ENCODE measurements around the gene WFIKKN1.

DNA sequence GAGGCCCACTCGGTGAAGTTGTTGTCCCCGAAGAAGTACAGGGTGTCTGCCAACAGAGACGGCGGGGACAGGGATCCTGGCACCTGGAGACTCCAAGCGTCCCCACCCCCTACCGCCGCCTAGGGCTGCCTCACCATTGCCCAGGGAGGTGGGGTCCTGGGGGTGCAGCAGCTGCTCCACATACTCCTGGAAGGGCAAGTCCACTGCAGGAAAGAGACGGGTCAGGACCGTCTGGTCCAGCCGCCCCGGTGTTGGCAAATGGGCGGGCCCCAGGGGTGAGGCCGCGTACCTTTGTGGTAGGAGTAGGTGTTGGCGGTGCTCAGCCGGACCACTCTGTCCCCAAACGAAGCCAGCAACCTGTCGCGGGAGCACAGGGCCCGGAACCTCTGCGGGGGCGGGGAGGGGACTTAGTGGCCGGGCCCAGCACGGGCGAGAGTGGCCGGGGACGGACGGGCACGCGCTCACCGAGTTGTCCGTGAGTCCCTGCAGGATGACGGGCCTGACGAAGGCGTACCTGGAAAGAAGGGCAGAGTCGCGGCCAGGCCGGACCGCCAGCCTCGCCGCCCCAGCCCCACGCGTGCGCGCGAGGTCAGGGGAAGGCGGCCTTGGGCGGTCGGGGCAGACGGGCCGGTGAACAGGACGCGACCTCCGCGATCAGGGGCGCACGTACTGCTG is 52.7 kb downstream of the WFIKKN1 start:
- TF ChIP-seq, protein P1, sequence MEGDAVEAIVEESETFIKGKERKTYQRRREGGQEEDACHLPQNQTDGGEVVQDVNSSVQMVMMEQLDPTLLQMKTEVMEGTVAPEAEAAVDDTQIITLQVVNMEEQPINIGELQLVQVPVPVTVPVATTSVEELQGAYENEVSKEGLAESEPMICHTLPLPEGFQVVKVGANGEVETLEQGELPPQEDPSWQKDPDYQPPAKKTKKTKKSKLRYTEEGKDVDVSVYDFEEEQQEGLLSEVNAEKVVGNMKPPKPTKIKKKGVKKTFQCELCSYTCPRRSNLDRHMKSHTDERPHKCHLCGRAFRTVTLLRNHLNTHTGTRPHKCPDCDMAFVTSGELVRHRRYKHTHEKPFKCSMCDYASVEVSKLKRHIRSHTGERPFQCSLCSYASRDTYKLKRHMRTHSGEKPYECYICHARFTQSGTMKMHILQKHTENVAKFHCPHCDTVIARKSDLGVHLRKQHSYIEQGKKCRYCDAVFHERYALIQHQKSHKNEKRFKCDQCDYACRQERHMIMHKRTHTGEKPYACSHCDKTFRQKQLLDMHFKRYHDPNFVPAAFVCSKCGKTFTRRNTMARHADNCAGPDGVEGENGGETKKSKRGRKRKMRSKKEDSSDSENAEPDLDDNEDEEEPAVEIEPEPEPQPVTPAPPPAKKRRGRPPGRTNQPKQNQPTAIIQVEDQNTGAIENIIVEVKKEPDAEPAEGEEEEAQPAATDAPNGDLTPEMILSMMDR (conservative IDR thresholded peaks at IDR 0.05; ENCODE audit: low read depth, low read length), result no peak
- TF ChIP-seq EZH2 (IDR thresholded peaks at IDR 0.05; ENCODE audit: low read length, unreplicated experiment), result no peak
